Pancreas (tissue), 10 donors: ENCODE data around the gene LRMDA. TPM values are rescaled to one million over a fixed set of nuclear protein-coding genes. Genes with fewer than 3 reads are reported as not detected.

ENCODE experiments used
- ATAC-seq, 4 donors: fragments of 200-7000 bp; cut with Tn5 transposase; one replicate each; pipeline versions ENCODE4 v1.8.0 to v1.9.1; 2020; ENCODE audit warnings: mild to moderate bottlenecking in 4 of 4, moderate library complexity in 4 of 4
- DNase-seq, 6 donors: peaks; one replicate each; pipeline ENCODE4 v3.0.0-alpha.2; 2020
- FAIRE-seq: peaks from 2 replicates; lab custom pipeline; 2012; peaks lifted over from hg19 to GRCh38; lab: Jason Lieb, UNC
- H3K27ac ChIP-seq, 4 donors: fragments of 200-600 bp; sonication (generic); 1 replicate in 3 of 4; 2 replicates in 1 of 4; pipeline versions ENCODE4 v1.5.0 to v1.8.0; 2020
- H3K27me3 ChIP-seq, 4 donors: fragments of 200-600 bp; one replicate each; pipeline ENCODE4 v1.8.0; 2021
- H3K36me3 ChIP-seq, 3 donors: fragments of 200-600 bp; sonication (generic) in 1 of 3; one replicate each; pipeline versions ENCODE4 v1.5.0 to v1.8.0; 2020 to 2021
- H3K4me1 ChIP-seq, 3 donors: fragments of 200-600 bp; one replicate each; pipeline ENCODE4 v1.8.0; 2021
- H3K4me3 ChIP-seq, 4 donors: fragments of 200-600 bp; sonication (generic) in 2 of 4; one replicate each; pipeline versions ENCODE4 v1.5.0 to v1.8.0; 2020 to 2021
- H3K9me3 ChIP-seq, 4 donors: fragments of 200-600 bp; one replicate each; pipeline ENCODE4 v1.8.0; 2021
- CTCF ChIP-seq, 4 donors: fragments of 200-600 bp; sonication (generic) in 3 of 4; IDR thresholded peaks; one replicate each; pipeline versions ENCODE4 v1.5.0 to v1.8.0; 2021; ENCODE audit warnings: antibody characterized with exemption in 4 of 4
- WGBS, 2 donors: extraction: QIAGEN DNeasy Blood & Tissue Kit; methylation state at CpG; one replicate each; pipeline ENCODE4 v1.1.7; 2013; 5-methylcytosine and 5-hydroxymethylcytosine counted together
- intact Hi-C, 3 donors: fragments of 100-400 bp; cut with DNase I; formaldehyde crosslinking; loops; one replicate each; pipeline versions ENCODE4 v1.11.1 to v1.14.2; 2022
- polyA plus RNA-seq, 2 donors: library from polyadenylated mRNA; stranded (reverse); fragments of 200-250 nt; gene quantifications; one replicate each; pipeline ENCODE4 v1.2.3, GENCODE V29; 2013
- total RNA-seq, 6 donors: library from RNA; stranded (reverse); fragmentation: NEBNext Ultra II Directional in 4 of 6; extraction: Animal tissue kit (Norgen Biotek cat#: 25700) in 4 of 6; gene quantifications; one replicate each; pipeline versions ENCODE4 v1.2.1 to v1.2.4, GENCODE V29; 2021 to 2023
- donor health status: healthy with polysubstance abuse.
- donor health status: DM: no; HTN: no; CAD: no; lungs with moderate emphysema.
- donor health status: DM: no; HTN: no; CAD: no.
- donor health status: control.
- donor health status: control.
- donor health status: Bipolar disorder and iron deficiency.
- donor health status: DM: yes; HTN: yes; CAD: no.
- donor health status: DM: no; HTN: no; CAD: no.
- donor health status: DM: no; HTN: no; CAD: no.
- donor health status: DM: yes; HTN: yes; CAD: no.

LRMDA gene
- total and polyA plus RNA-seq, 8 donors, result 4.6 to 21.2 (median 13.4) TPM

DNA sequence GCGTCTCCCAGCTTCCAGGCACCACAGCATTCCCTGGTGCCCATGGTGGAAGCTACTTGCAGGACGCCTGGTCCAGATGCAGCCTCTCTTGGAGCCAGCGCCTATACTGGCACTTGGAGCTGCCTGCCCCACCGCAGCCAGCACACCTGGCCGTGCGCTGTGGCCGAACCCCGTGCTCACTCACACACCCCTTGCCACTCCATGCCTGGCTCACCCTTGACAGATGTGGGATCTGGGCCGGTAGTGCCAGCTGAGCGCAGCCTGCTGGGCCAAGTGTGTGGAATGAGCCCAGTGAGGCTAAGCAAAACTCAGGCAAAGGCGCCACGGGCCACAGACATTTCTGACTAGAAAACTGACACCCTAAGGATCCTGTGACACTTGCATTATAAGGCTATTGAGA, 884.8 kb downstream of the LRMDA start:
- intact Hi-C loops, result loop anchor here in 1 of 3 donors (10.0 kb wide), 1 partner anchor 921 kb away; no protein-coding TSS in a partner anchor
- H3K27ac ChIP-seq, result no peak overlapping the region
- H3K4me3 ChIP-seq, result no peak overlapping the region
- no peaks in the 10 kb centered on the region for H3K4me1 ChIP-seq
- no peaks in the 10 kb centered on the region for H3K36me3 ChIP-seq
- ATAC-seq (no peak), FAIRE-seq (no peak), DNase-seq (peak in 1 of 6 donors; percentile 37)
- 98 to 100% methylated on average over 12 of the region's 12 CpGs for WGBS, 2 donors
- no peaks in the 10 kb centered on the region for H3K27me3 ChIP-seq
- no peak for TF ChIP-seq CTCF (IDR thresholded peaks at IDR 0.05)
- no peaks in the 10 kb centered on the region for H3K9me3 ChIP-seq

GRCh38 chr10:76317078-76317477, 885.7 kb downstream of the LRMDA start:
- 89 to 93% methylated on average over 4 of the region's 4 CpGs for WGBS, 2 donors
- Histone ChIP-seq H3K36me3 (no peaks in the 10 kb centered on the region), H3K27ac (no peak overlapping the region), H3K9me3 (no peaks in the 10 kb centered on the region), H3K4me3 (no peak overlapping the region), H3K27me3 (no peaks in the 10 kb centered on the region), H3K4me1 (no peaks in the 10 kb centered on the region)
- TF ChIP-seq CTCF (IDR thresholded peaks at IDR 0.05), result no peak
- ATAC-seq (no peak), DNase-seq (no peak), FAIRE-seq (no peak)
- intact Hi-C loops, result loop anchor here in 1 of 3 donors (10.0 kb wide), 1 partner anchor 922 kb away; no protein-coding TSS in a partner anchor

GRCh38 chr10:76318211-76318610, 886.8 kb downstream of the LRMDA start:
- no peak for TF ChIP-seq CTCF (IDR thresholded peaks at IDR 0.05)
- Histone ChIP-seq H3K9me3 (no peaks in the 10 kb centered on the region), H3K36me3 (no peaks in the 10 kb centered on the region), H3K4me1 (no peaks in the 10 kb centered on the region), H3K27me3 (no peaks in the 10 kb centered on the region), H3K27ac (no peak overlapping the region), H3K4me3 (no peak overlapping the region)
- DNase-seq (no peak), FAIRE-seq (no peak), ATAC-seq (no peak)
- intact Hi-C loops, result loop anchor here in 1 of 3 donors (10.0 kb wide), 1 partner anchor 923 kb away; no protein-coding TSS in a partner anchor
- WGBS, 2 donors, result 90 to 91% methylated on average over 2 of the region's 2 CpGs

DNA sequence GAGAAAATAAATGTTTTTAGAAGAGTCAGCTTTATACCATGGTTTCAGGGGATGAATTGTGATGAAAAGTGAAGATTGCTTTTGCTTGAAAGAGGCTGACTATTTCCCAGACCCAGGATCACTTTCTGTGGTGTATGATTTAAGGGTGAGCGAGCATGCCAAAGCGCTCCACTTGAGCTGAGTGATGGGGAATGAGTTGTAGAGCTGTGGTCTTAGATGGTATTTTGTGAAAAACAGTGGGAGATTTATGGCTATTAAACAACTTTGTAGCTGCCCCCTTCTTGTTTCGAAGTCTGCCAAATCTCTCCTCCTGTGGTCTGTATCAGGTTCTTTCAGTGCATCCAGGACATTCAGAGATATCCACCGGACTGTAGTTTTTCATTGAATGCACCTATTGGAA, 888.2 kb downstream of the LRMDA start:
- 95 to 99% methylated on average over 4 of the region's 4 CpGs for WGBS, 2 donors
- Histone ChIP-seq H3K27ac (no peak overlapping the region), H3K36me3 (no peaks in the 10 kb centered on the region), H3K4me1 (no peaks in the 10 kb centered on the region), H3K4me3 (no peak overlapping the region), H3K27me3 (no peaks in the 10 kb centered on the region), H3K9me3 (no peaks in the 10 kb centered on the region)
- intact Hi-C loops, result loop anchor here in 1 of 3 donors (10.0 kb wide), 1 partner anchor 925 kb away; no protein-coding TSS in a partner anchor
- DNase-seq (no peak), FAIRE-seq (no peak), ATAC-seq (no peak)
- TF ChIP-seq CTCF (IDR thresholded peaks at IDR 0.05), result no peak

GRCh38 chr10:76324283-76324682, 892.9 kb downstream of the LRMDA start:
- ATAC-seq (peak; percentile 53 to 89 (median 78)), FAIRE-seq (no peak), DNase-seq (peak in 3 of 6 donors; percentile 23 to 56 (median 46))
- Histone ChIP-seq H3K36me3 (no peaks in the 10 kb centered on the region), H3K4me3 (no peak overlapping the region), H3K9me3 (no peaks in the 10 kb centered on the region), H3K4me1 (no peaks in the 10 kb centered on the region), H3K27ac (no peak overlapping the region), H3K27me3 (no peaks in the 10 kb centered on the region)
- intact Hi-C loops, result no loop called here
- no peak for TF ChIP-seq CTCF (IDR thresholded peaks at IDR 0.05)
- WGBS, 2 donors, result 52% methylated on average over 6 of the region's 6 CpGs
